IPS-NIHi7 (cell line): ENCODE data around the gene HNF1B.
A peak's percentile ranks its signal among the peaks of the same experiment; 100 is the strongest.

Experiments used
- DNase-seq: peaks from one replicate; pipeline ENCODE4 v3.0.0; 2012; ENCODE audit warnings: mixed read lengths; ENCODE audit errors: extremely low spot score

The HNF1B gene

GRCh38 chr17:37671824-37672547, 72.9 kb downstream of the HNF1B start:
- no peak for DNase-seq

GRCh38 chr17:37671028-37671823, 73.6 kb downstream of the HNF1B start:
- DNase-seq, result no peak

GRCh38 chr17:37667039-37667438, 77.8 kb downstream of the HNF1B start:
- DNase-seq, result no peak

- no peak for DNase-seq
These were observed 80.6 kb downstream of the HNF1B start for GRCh38 chr17:37664214-37664613.

GRCh38 chr17:37662353-37662752, 82.5 kb downstream of the HNF1B start:
- peak; percentile 30 for DNase-seq

GRCh38 chr17:37661400-37662014, 83.4 kb downstream of the HNF1B start:
- no peak for DNase-seq

- DNase-seq, result no peak
These were observed 84.9 kb downstream of the HNF1B start for GRCh38 chr17:37659925-37660324.

- no peak for DNase-seq
These were observed 87.7 kb downstream of the HNF1B start for GRCh38 chr17:37657202-37657601.

- DNase-seq, result no peak
These were observed 93.0 kb downstream of the HNF1B start for GRCh38 chr17:37651849-37652248.

- DNase-seq, result peak; percentile 62
These were observed 94.3 kb downstream of the HNF1B start for GRCh38 chr17:37650419-37651003.

- no peak for DNase-seq
These were observed 96.3 kb downstream of the HNF1B start for GRCh38 chr17:37648555-37648954.

GRCh38 chr17:37647856-37648255, 97.0 kb downstream of the HNF1B start:
- DNase-seq, result no peak

- DNase-seq, result no peak
These were observed 101.0 kb downstream of the HNF1B start for GRCh38 chr17:37643869-37644268.

- peak; percentile 97 for DNase-seq
These were observed 101.6 kb downstream of the HNF1B start, which contains the start of gene DDX52 for GRCh38 chr17:37643118-37643766. Gene DDX52 (minus strand): TSS chr17:37643446. CDS start chr17:37643420, 26 bp downstream.

GRCh38 chr17:37642681-37643080, 102.2 kb downstream of the HNF1B start:
- DNase-seq, result no peak

GRCh38 chr17:37640015-37640414, 104.8 kb downstream of the HNF1B start:
- DNase-seq, result no peak

GRCh38 chr17:37637956-37638355, 106.9 kb downstream of the HNF1B start:
- no peak for DNase-seq
